ENCODE results near the gene MACROH2A2. TPM values are rescaled to one million over a fixed set of nuclear protein-coding genes. Genes with fewer than 3 reads are reported as not detected.

Gene MACROH2A2
- total RNA-seq, 1 experiment from 2014 or later = 3.0 TPM

- CTCF ChIA-PET = no interaction called here
- H3K4me3 ChIP-seq (ENCODE audit: low read depth in 2 of 2, low read length in 2 of 2) = no peak overlapping the region
- POLR2A ChIA-PET = no interaction called here
- TF ChIP-seq REST (IDR thresholded peaks at IDR 0.05; ENCODE audit: insufficient read depth in 1 of 2, low read depth in 2 of 2, low read length in 1 of 2) = no peak
- no peak for TF ChIP-seq TCF7L2 (IDR thresholded peaks at IDR 0.05; ENCODE audit: low read depth, low read length)
- no peak for TF ChIP-seq SIN3A (IDR thresholded peaks at IDR 0.05; ENCODE audit: borderline replicate concordance, insufficient read depth, low read depth, low read length)
- TF ChIP-seq POLR2AphosphoS5 (IDR thresholded peaks at IDR 0.05; ENCODE audit: low read depth, low read length) = no peak
- TF ChIP-seq CTCF (IDR thresholded peaks at IDR 0.05) = no peak
- no peak for ATAC-seq
- intact Hi-C loops (cut with micrococcal nuclease; ENCODE audit: unreplicated experiment) = no loop called here
- BruUV-seq (replicated peaks) = no TSS peak
- no peaks in the 10 kb centered on the region for H3K36me3 ChIP-seq (ENCODE audit: control insufficient read depth, insufficient read depth, low read length)
- DNase-seq (ENCODE audit: low read depth, low spot score) = no peak
- no peaks in the 10 kb centered on the region for H3K27me3 ChIP-seq (ENCODE audit: control insufficient read depth, insufficient read depth, low read length)
- H3K9me3 ChIP-seq (ENCODE audit: control insufficient read depth, insufficient read depth, low read depth, low read length) = no peaks in the 10 kb centered on the region
- no peaks in the 10 kb centered on the region for H3K4me1 ChIP-seq (ENCODE audit: control insufficient read depth, insufficient read depth, low read length)
- no peak overlapping the region for H3K27ac ChIP-seq (ENCODE audit: low read length)
- in situ Hi-C loops (cut with HindIII; ENCODE audit: low pct_unique_long_range_greater_than_20kb, low sequenced_read_pairs) = no loop called here
Measured at GRCh38 chr10:70109064-70109729, 56.6 kb downstream of the MACROH2A2 start.

GRCh38 chr10:70111496-70111895 is 58.9 kb downstream of the MACROH2A2 start:
- BruUV-seq (replicated peaks) = no TSS peak
- ATAC-seq (no peak), DNase-seq (ENCODE audit: low read depth, low spot score) (no peak)
- no peak overlapping the region for H3K4me3 ChIP-seq (ENCODE audit: low read depth in 2 of 2, low read length in 2 of 2)
- no peaks in the 10 kb centered on the region for H3K4me1 ChIP-seq (ENCODE audit: control insufficient read depth, insufficient read depth, low read length)
- no peaks in the 10 kb centered on the region for H3K9me3 ChIP-seq (ENCODE audit: control insufficient read depth, insufficient read depth, low read depth, low read length)
- POLR2A ChIA-PET = interaction anchor here (1.1 kb wide), 1 partner anchor 15 kb away, joined by 3 read pairs; no protein-coding TSS in a partner anchor
- intact Hi-C loops (cut with micrococcal nuclease; ENCODE audit: unreplicated experiment) = no loop called here
- no peak overlapping the region for H3K27ac ChIP-seq (ENCODE audit: low read length)
- no peaks in the 10 kb centered on the region for H3K36me3 ChIP-seq (ENCODE audit: control insufficient read depth, insufficient read depth, low read length)
- CTCF ChIA-PET = no interaction called here
- no peaks in the 10 kb centered on the region for H3K27me3 ChIP-seq (ENCODE audit: control insufficient read depth, insufficient read depth, low read length)
- TF ChIP-seq CTCF (IDR thresholded peaks at IDR 0.05) = no peak
- TF ChIP-seq SIN3A (IDR thresholded peaks at IDR 0.05; ENCODE audit: borderline replicate concordance, insufficient read depth, low read depth, low read length) = no peak
- TF ChIP-seq POLR2AphosphoS5 (IDR thresholded peaks at IDR 0.05; ENCODE audit: low read depth, low read length) = no peak
- TF ChIP-seq REST (IDR thresholded peaks at IDR 0.05; ENCODE audit: insufficient read depth in 1 of 2, low read depth in 2 of 2, low read length in 1 of 2) = no peak
- TF ChIP-seq TCF7L2 (IDR thresholded peaks at IDR 0.05; ENCODE audit: low read depth, low read length) = no peak
- in situ Hi-C loops (cut with HindIII; ENCODE audit: low pct_unique_long_range_greater_than_20kb, low sequenced_read_pairs) = no loop called here
